Measurements from ENCODE around the gene KIFBP. TPM values are rescaled to one million over a fixed set of nuclear protein-coding genes. Genes with fewer than 3 reads are reported as not detected.

KIFBP gene
- total and polyA plus RNA-seq, 9 of the 15 experiments (the other 6 are each of a cell fraction or from before 2014, with no cell fraction given), result 5.6 to 23.2 (median 14.8) TPM

DNA sequence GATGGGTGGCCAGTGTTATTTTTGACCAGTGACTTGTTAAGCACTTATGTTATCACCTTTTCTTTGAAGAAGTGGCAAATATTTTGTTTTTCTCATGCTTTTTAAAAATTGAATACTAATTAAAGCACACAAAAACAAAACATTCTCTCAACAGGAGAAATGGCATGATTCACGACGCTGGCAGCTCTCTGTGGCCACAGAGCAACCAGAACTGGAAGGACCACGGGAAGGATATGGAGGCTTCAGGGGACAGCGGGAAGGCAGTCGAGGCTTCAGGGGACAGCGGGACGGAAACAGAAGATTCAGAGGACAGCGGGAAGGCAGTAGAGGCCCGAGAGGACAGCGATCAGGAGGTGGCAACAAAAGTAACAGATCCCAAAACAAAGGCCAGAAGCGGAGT is 6.2 kb upstream of the KIFBP start (continued):
- TF ChIP-seq TAF1 (IDR thresholded peaks at IDR 0.05; ENCODE audit: control insufficient read depth, extremely low read depth, insufficient read depth, low read length, severe bottlenecking) (no peak), FOS (IDR thresholded peaks at IDR 0.05; ENCODE audit: extremely low read depth, insufficient read length) (no peak), RFX7 (CRISPR knock-in tag; IDR thresholded peaks at IDR 0.05) (no peak)

- BruUV-seq (replicated peaks), result no TSS peak
- ChIA-PET POLR2A (interaction anchor here (0.6 to 2.2 kb wide), 11 partner anchors 11 to 699 kb away, joined by 3 to 12 read pairs (median 4); partner anchors contain the start of gene DDX21), CTCF (ENCODE audit: low intra/inter-chr PET ratio) (interaction anchor here (1.5 kb wide), 1 partner anchor 106 kb away, joined by 4 read pairs; no protein-coding TSS in a partner anchor)
- no peak overlapping the region for H3K4me2 ChIP-seq (ENCODE audit: insufficient read depth, low read length)
- TF ChIP-seq MAFF (IDR thresholded peaks at IDR 0.05; ENCODE audit: low read length) (no peak), NFIC (IDR thresholded peaks at IDR 0.05) (0 out of 2 replicates have a peak, but pooled peaks have one; percentile 37), TCF7L2 (IDR thresholded peaks at IDR 0.05; ENCODE audit: low read depth, low read length) (no peak), ZNF561 (CRISPR knock-in tag; conservative IDR thresholded peaks at IDR 0.05) (no peak), GATAD2B (IDR thresholded peaks at IDR 0.05; ENCODE audit: borderline replicate concordance) (0 out of 2 replicates have a peak, but pooled peaks have one; percentile 27), ZKSCAN8 (CRISPR knock-in tag; IDR thresholded peaks at IDR 0.05) (peak; percentile 94)
- H3K9me3 ChIP-seq (replicated peaks; ENCODE audit: control insufficient read depth, insufficient read depth, low read depth, low read length), result no peaks in the 10 kb centered on the region
- ATAC-seq, result no peak
- in situ Hi-C loops (cut with MboI) (no loop called here), intact Hi-C loops (cut with micrococcal nuclease) (loop anchor here (1.0 to 5.0 kb wide), 3 partner anchors 106 to 425 kb away; partner anchors contain the start of gene HKDC1)
- no peak for DNase-seq (ENCODE audit: extremely low read depth in 1 of 4, low spot score in 3 of 4)
- H3K9ac ChIP-seq (ENCODE audit: insufficient read depth in 1 of 2, low read depth in 2 of 2, low read length in 2 of 2), result no peak overlapping the region
- peaks cover 27% of the 10 kb centered on the region for H3K79me2 ChIP-seq (ENCODE audit: control insufficient read depth, insufficient read depth, low read length)
- peaks cover 34% of the 10 kb centered on the region for H3K36me3 ChIP-seq (ENCODE audit: control insufficient read depth, insufficient read depth, low read length)
- no peak for FAIRE-seq
- H3K9me1 ChIP-seq (ENCODE audit: control insufficient read depth, insufficient read depth, low read length), result no peaks in the 10 kb centered on the region
- 40% methylated on average over 3 of the region's 3 CpGs for WGBS (ENCODE audit: insufficient coverage, low coverage, missing lambda C conversion rate)
- H4K20me1 ChIP-seq (replicated peaks; ENCODE audit: control insufficient read depth, insufficient read depth, low read length), result no peaks in the 10 kb centered on the region
- peaks cover 5 to 18% of the 10 kb centered on the region in 2 experiments; a peak in 3 of 5 replicates for H3K4me1 ChIP-seq (replicated peaks in 1 of 2; ENCODE audit: control insufficient read depth in 2 of 2, insufficient read depth in 2 of 2, low read length in 2 of 2)
- no peak overlapping the region for H2AFZ ChIP-seq (ENCODE audit: low read depth, low read length)
- no peak overlapping the region for H3K27ac ChIP-seq (ENCODE audit: extremely low read depth, low read depth, low read length)
- no peak overlapping the region for H3K4me3 ChIP-seq
- no peaks in the 10 kb centered on the region for H3K27me3 ChIP-seq (ENCODE audit: control insufficient read depth in 2 of 2, insufficient read depth in 2 of 2, low read length in 2 of 2)
Measured at GRCh38 chr10:68987611-68988010, 992 bp upstream of the KIFBP start.

Data from K562 (cell line).